GM19328 (cell line): ENCODE measurements around the gene KLHL21.
"Not testable (repeated sequence)": the region's sequence is repeated elsewhere in the genome, so short reads cannot be mapped to it uniquely, and the experiment has no call there.

Source experiments
- ATAC-seq: cut with Tn5 transposase; IDR thresholded peaks from one replicate; pipeline ENCODE4 v1.9.1; 2021; ENCODE audit warnings: mild to moderate bottlenecking, moderate library complexity; ENCODE audit not compliant: unreplicated experiment

KLHL21 gene

DNA sequence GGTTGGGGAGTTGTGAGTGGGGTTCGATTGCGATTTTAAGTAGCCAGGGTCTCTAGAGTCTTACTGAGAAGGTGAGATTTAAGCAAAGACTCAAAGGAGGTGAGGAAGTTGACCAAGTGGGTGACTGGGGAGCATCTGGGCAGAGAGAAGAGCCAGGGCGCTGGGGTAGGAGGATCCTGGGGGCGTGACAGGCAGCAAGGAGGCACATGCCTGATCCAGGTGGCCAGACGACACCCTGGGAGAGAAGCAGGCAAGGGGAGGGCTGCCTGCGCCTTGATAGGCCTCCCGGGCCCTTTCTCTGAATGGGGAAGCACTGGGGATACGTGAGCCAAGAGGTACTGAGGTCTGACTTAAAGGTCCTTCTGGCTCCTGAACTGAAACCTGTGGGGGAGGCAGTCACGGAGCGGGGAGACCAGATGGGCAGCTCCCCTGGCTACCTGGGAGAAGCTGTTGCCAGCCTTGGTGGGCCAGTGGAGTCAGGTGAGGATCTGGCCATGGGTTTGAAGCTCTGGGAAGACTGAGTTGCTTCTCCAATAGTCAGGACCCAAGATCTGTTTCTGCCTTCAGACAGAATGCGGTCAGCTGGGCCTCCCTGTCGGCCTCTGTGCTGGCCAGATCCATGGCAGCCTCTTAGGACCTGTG lies 17.5 kb downstream of the KLHL21 start:
- ATAC-seq, result no peak

DNA sequence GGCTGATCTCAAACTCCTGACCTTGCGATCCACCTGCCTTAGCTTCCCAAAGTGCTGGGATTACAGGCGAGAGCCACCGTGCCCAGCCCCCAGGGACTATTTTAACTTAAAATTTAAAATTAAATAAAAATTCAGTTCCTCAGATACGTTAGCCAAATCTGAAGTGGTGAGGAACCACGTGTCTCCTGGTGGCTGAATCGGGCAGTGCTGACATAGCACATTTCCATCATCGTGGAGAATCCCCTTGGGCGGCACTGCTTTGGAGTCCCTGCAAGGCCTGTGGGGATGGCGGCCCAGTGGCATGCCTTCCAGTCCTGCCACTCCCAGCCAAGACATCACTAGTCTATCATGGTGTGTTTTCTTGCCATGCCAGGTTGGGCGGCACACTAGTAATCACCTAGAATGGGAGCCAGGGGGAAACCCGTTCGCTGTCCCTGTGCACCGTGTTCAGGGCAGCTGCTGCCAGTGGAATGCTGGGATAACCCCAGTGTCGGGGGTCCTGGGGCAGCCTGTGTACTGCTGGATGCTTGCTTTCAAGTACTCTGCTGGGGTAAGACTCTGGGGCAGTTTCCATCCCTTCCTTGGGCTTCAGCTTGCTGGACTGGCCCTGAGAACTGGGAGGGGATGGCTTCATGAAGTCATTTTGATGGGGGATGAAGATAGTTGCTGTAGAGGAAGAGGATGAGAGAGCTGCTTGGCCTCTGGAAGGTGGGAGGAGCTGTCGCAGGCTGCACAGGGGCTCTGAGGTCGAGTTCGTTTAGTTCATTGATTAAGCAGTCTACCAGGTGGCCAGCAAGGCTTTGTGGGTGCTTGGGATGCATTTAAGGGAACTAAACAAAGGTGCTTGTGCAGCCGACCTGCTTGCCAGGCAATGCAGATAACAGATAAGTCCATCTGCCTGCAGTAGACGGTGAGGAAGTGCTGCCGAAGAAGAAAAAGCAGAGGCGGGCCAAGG lies 18.3 kb downstream of the KLHL21 start:
- ATAC-seq, result no peak

DNA sequence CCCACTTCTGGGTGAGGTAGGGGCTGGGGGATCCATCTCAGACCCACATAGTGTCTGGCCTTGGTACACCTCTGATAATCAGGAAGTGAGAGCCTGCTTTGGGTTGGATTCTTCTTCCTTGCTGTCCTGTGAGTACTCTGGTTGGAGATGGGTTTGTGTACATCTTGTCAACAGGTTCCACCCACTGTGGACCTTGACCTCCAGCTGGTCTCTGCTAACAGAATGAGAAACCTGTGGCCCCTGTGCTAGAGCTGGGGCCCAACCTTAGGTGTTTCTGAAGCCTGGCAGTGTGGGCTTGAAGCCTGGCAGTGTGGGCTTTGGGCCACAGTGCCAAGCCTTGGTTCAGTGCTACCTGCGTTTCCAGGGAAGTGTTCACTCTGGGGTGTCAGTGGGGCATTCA lies 20.3 kb downstream of the KLHL21 start:
- no peak for ATAC-seq

DNA sequence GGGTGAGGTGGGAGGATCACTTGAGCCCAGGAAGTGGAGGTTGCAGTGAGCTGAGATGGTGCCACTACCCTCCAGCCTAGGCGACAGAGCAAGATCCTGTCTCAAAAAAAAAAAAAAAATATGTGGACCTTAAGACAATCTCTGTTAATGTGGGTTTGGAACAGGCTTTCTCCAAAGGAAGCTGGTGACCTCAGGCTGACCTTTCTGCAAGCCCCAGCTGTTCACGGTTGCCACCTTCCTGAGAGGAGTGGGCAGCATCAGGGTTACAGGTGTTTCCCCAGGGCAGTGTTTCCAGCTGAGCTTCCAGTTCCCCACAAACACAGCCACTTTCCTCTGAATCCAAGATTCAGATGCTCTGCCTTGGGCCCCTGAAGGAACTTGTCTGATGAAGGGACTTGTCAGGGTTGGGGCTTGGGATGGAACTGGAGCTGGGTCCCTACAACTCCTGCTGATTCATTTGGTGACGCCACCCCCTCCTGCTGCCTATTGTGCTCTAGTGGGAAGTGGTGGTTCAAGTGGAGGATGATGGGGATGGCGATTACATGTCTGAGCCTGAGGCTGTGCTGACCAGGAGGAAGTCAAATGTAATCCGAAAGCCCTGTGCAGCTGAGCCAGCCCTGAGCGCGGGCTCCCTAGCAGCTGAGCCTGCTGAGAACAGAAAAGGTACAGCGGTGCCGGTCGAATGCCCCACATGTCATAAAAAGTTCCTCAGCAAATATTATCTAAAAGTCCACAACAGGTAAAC lies 20.9 kb downstream of the KLHL21 start:
- ATAC-seq, result no peak

DNA sequence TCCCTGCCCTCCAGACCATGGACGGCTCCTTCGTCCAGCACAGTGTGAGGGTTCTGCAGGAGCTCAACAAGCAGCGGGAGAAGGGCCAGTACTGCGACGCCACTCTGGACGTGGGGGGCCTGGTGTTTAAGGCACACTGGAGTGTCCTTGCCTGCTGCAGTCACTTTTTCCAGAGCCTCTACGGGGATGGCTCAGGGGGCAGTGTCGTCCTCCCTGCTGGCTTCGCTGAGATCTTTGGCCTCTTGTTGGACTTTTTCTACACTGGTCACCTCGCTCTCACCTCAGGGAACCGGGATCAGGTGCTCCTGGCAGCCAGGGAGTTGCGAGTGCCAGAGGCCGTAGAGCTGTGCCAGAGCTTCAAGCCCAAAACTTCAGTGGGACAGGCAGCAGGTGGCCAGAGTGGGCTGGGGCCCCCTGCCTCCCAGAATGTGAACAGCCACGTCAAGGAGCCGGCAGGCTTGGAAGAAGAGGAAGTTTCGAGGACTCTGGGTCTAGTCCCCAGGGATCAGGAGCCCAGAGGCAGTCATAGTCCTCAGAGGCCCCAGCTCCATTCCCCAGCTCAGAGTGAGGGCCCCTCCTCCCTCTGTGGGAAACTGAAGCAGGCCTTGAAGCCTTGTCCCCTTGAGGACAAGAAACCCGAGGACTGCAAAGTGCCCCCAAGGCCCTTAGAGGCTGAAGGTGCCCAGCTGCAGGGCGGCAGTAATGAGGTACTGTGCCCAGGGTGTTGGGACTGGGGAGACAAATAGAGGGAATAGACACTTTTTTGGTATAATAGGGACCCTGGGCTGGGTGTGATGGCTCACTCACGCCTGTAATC lies 21.9 kb downstream of the KLHL21 start:
- ATAC-seq, result no peak

DNA sequence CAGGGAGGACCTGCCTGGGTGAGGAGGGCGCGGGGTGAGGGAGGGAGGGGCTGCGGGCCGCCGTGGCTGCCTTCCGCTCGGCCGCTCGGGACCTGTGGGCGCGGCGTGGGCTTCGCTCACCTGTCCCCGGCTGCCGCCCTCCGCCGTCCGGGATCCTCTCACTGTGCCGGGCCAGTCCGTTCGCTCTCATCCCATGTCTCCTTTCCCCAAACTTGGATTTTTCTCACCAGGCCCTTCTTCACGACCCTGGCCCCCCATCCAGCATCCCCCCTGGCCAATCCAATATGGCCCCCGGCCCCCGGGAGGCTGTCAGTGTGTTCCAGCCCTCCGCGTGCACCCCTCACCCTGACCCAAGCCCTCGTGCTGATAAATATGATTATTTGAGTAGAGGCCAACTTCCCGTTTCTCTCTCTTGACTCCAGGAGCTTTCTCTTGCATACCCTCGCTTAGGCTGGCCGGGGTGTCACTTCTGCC lies 22.5 kb downstream of the KLHL21 start:
- ATAC-seq, result no peak

DNA sequence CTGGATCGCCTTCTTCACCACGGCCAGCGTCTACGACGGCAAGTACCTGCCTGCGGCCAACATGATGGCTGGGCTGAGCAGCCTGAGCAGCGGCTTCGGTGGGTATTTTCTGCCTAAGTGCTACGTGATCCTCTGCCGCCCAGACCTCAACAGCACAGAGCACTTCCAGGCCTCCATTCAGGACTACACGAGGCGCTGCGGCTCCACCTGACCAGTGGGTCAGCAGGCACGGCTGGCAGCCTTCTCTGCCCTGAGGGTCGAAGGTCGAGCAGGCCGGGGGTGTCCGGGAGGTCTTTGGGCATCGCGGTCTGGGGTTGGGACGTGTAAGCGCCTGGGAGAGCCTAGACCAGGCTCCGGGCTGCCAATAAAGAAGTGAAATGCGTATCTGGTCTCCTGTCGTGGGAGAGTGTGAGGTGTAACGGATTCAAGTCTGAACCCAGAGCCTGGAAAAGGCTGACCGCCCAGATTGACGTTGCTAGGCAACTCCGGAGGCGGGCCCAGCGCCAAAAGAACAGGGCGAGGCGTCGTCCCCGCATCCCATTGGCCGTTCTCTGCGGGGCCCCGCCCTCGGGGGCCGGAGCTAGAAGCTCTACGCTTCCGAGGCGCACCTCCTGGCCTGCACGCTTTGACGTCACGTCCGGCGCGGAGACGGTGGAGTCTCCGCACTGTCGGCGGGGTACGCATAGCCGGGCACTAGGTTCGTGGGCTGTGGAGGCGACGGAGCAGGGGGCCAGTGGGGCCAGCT lies 23.1 kb downstream of the KLHL21 start, which contains the start of gene ZBTB48:
Gene ZBTB48, plus strand, starts transcription at position 621 of the 745 bp plus-strand sequence. CDS start 616 bp downstream, outside the sequence.
- ATAC-seq, result peak; percentile 98

DNA sequence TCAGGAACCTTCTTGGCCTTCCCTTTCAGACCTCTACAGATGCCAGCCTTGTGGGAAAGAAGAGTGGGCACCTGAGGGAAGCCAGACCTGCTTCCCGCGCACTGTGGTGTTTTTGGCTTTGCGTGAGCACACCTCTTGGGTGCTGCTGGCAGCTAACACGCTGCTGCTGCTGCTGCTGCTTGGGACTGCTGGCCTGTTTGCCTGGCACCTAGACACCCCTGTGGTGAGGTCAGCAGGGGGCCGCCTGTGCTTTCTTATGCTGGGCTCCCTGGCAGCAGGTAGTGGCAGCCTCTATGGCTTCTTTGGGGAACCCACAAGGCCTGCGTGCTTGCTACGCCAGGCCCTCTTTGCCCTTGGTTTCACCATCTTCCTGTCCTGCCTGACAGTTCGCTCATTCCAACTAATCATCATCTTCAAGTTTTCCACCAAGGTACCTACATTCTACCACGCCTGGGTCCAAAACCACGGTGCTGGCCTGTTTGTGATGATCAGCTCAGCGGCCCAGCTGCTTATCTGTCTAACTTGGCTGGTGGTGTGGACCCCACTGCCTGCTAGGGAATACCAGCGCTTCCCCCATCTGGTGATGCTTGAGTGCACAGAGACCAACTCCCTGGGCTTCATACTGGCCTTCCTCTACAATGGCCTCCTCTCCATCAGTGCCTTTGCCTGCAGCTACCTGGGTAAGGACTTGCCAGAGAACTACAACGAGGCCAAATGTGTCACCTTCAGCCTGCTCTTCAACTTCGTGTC lies 23.9 kb downstream of the KLHL21 start:
- no peak for ATAC-seq

DNA sequence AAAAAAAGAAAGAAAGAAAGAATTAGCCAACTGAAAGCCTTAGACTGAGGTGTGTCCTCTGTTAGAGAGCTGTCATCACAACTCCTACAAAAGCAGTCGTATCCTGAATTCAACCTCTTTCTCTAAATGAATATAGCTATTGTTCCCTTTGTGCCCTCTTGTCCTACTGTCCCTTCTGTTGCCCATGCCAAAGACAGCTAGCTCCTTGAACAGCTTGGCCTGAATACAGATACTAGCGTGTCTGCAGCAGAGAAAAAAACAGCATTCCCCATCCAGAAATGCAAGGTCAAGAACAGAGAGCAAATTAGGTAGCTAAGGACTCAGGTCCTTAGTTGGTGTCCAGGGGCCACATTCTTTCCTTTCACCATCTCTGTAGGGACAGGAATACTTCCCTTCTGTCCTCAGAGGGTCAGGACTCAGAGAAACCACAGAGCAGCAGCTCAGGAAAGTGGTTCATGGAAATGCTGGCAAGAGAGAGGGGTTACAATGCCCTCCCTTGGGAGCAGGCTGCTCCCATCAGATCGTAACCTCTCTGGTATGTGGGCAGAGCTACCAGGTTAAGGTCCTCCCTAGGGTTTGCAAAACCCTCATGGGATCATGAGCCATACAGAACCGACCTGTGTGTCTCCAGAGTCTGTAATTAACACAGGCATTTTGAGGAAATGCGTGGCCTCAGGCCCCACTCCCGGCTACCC lies 24.7 kb downstream of the KLHL21 start:
- no peak for ATAC-seq

DNA sequence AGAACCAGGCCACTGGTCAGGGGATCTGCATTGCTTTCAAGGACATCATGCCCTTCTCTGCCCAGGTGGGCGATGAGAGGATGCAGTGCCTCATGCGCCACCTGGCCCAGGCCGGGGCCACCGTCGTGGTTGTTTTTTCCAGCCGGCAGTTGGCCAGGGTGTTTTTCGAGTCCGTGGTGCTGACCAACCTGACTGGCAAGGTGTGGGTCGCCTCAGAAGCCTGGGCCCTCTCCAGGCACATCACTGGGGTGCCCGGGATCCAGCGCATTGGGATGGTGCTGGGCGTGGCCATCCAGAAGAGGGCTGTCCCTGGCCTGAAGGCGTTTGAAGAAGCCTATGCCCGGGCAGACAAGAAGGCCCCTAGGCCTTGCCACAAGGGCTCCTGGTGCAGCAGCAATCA lies 27.9 kb downstream of the KLHL21 start:
- ATAC-seq, result no peak

DNA sequence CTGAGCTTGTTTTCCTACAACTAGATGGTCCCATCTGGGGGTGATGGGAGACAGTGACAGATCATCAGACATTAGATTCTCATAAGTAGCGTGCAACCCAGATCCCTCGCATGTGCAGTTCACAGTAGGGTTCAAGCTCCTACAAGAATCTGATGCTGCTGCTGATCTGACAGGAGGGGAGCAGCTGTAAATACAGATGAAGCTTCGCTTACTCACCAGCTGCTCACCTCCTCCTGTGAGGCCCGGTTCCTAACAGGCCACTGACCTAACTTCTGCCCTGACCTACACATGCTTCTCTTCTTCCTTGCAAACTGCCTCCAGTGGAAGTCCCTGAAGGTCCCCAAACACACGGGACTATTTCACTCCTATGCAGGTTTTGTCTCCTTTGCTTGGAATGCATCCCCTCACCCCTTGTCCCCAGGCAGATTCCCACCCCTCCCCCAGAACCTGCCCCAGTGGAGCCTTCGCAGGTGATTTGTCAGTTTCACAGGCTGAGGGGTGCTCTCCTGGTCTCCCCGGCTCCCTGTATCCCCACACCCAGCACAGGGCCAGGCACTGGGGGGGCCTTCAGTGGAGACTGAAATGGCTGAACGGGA lies 28.5 kb downstream of the KLHL21 start:
- no peak for ATAC-seq

DNA sequence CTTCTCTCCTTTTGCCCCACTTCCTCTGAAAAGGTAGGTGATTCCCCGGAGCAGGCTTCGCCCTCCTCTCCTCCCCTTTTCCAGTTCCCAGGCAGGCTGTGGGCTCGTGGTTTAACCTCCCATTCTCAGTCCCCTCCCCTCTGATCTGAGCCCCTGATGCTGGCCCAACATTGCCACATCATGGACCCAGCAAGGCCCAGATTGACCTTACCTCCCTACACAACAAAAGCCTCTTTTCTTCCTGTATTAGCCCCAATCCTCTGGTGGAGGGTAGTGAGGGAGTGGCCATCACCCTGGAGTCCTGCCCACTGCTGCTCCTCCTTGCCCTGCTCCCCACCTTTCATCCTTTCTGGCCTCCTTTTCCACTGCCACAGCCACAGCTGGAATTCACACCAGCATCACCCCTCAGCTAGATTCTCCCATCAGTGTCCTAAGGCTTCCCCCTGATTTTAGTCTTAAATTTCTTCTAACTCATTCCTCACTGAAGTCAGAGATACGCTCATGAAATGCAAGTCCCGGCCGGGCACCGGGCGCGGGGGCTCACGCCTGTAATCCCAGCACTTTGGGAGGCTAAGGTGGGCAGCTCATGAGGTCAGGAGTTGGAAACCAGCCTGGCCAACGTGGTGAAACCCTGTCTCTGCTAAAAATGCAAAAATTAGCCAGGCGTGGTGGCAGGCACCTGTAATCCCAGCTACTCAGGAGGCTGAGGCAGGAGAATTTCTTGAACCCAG lies 29.9 kb downstream of the KLHL21 start:
- no peak for ATAC-seq

DNA sequence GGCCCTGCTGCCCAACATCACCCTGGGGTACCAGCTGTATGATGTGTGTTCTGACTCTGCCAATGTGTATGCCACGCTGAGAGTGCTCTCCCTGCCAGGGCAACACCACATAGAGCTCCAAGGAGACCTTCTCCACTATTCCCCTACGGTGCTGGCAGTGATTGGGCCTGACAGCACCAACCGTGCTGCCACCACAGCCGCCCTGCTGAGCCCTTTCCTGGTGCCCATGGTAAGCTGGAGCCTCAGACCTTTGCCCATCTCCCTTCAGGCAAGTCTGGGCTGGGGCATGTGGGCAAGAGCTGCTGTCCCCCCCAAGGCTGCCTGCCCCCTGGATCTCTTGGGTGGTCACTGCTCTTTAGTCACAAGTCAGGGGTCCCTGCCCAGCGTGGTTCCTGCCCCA lies 31.7 kb downstream of the KLHL21 start:
- ATAC-seq, result no peak

DNA sequence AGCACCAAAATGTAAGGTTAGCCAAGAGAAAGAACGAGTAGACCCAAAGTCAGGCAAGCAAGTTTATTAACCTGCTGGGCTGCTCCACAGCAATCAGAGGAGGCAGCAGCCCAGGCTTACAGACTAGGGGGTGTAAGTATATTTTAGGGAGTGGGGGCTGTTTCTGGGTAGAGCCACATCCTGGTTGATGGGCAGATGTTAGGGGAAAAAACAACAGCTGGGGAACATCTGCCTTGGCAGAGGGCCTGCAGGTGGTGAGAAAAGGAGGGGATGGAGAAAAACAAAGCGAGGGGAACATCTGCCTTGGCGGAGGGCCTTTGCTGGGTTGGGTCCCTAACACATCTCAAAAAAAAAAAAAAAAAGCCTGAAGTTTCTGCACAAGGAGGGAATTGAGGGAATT lies 32.6 kb downstream of the KLHL21 start:
- ATAC-seq, result no peak

DNA sequence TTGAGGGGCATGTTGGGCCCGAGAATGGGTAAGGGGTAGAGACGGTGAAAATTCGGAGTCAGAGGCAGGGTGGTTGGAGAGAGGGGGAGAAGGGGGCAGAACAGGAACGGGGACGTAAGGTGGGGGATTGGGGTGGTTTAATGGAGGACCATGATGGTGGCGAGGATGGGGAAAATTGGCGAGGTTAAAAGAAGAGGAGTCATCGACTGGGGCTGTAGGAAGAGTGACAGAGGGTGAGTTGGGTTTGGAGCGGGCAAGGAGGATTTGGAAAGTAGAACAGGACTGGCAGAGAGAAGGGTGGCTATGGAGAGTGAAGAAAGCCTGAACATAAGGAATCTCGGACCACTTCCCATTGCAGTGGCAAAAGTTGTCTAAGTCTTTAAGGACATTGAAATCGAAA lies 33.6 kb downstream of the KLHL21 start:
- ATAC-seq, result no peak

DNA sequence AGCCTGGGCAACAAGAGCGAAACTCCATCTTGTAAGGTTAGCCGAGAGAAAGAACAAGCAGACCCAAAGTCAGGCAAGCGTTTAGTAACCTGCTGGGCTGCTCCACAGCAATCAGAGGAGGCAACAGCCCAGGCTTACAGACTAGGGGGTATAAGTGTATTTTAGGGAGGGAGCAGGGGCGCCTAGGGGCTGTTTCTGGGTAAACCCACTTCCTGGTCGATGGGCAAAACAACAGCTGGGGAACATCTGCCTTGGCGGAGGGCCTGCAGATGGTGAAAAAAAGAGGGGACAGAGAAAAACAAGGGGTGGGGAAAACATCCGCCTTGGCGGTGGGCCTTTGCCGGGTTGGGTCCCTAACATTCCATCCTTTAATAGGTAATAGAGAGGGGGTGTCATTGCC lies 42.4 kb downstream of the KLHL21 start:
- no peak for ATAC-seq

DNA sequence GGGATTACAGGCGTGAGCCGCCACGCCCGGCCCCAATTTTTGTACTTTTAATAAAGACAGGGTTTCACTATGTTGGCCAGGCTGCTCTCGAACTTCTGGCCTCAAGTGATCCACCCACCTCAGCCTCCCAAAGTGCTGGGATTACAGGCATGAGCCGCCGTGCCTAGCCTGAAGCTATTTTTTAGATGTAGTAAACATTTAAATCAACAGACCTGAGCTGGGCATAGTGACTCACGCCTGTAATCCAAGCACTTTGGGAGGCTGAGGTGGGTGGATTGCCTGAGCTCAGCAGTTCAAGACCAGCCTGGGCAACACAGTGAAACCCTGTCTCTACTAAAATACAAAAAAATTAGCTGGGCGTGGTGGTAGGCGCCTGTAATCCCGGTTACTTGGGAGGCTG lies 43.5 kb downstream of the KLHL21 start:
- ATAC-seq, result not testable (repeated sequence)
